ENCODE measurements around the gene DNA2.
"Not testable (repeated sequence)": the region's sequence is repeated elsewhere in the genome, so short reads cannot be mapped to it uniquely, and the experiment has no call there.

The DNA2 gene, protein sequence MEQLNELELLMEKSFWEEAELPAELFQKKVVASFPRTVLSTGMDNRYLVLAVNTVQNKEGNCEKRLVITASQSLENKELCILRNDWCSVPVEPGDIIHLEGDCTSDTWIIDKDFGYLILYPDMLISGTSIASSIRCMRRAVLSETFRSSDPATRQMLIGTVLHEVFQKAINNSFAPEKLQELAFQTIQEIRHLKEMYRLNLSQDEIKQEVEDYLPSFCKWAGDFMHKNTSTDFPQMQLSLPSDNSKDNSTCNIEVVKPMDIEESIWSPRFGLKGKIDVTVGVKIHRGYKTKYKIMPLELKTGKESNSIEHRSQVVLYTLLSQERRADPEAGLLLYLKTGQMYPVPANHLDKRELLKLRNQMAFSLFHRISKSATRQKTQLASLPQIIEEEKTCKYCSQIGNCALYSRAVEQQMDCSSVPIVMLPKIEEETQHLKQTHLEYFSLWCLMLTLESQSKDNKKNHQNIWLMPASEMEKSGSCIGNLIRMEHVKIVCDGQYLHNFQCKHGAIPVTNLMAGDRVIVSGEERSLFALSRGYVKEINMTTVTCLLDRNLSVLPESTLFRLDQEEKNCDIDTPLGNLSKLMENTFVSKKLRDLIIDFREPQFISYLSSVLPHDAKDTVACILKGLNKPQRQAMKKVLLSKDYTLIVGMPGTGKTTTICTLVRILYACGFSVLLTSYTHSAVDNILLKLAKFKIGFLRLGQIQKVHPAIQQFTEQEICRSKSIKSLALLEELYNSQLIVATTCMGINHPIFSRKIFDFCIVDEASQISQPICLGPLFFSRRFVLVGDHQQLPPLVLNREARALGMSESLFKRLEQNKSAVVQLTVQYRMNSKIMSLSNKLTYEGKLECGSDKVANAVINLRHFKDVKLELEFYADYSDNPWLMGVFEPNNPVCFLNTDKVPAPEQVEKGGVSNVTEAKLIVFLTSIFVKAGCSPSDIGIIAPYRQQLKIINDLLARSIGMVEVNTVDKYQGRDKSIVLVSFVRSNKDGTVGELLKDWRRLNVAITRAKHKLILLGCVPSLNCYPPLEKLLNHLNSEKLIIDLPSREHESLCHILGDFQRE

GRCh38 chr10:68471586-68472408, at the start of gene DNA2:
TSS of gene DNA2 (minus strand) at chr10:68471973. CDS start at chr10:68471864, 109 bp downstream.
- peak; percentile 84 for DNase-seq

- not testable (repeated sequence) for DNase-seq
Measured at GRCh38 chr10:68518609-68519008, 46.8 kb upstream of the DNA2 start.

- DNase-seq, result no peak
Measured at GRCh38 chr10:68517188-68517587, 45.4 kb upstream of the DNA2 start.

DNA sequence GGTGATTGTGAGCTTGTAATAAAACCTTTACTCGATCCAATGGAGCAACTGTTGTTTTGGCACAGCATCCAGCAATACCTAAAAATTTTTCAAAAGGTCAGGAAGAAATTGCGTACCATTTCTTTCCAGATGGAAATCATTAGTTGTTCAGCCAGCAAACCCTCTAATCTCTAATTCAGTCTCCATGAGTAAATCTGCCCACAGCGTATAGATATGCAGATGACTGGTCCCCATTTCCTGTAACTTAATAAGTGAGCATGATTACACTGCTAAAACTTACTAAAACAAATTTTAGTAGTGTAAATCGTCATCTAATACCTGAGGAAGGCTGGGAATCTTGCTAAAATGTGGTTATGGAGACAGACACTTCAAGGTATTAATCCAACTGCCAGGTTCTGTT, 45.0 kb upstream of the DNA2 start:
- DNase-seq, result no peak

DNA sequence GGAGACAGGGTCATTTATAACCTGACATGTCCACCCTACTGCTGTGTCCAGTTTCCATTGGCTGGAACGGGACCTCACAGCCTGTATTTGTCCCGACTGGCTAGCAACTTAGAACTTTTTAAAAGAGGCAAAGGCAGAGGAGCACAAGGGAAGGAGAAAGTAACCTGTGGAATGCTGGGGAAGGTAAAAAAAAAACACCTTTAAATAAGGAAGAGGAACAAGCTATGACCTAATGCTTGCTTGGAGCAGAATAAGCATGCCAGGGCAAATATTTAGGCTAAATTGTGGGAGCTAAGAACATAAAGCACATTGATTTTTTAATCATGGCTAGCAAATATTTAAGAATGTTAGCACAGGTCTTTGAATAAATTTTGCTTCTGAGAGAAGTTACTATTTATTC, 44.4 kb upstream of the DNA2 start:
- not testable (repeated sequence) for DNase-seq

DNA sequence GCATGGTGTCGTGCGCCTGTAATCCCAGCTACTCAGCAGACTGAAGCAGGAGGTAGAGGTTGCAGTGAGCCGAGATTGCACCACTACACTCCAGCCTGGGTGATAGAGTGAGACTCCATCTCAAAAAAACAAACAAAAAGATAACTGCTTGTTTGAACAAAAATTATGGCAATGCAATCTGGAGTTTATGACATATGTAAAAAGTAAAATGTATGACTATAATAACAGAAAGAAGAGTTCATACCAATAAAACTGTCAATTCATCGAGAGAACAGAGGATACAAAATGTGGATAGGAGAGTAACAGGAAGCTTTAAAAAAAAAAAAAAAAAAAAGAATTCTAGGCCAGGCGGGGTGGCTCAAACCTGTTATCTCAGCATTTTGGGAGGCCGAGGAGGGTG, 36.3 kb upstream of the DNA2 start:
- DNase-seq, result no peak

DNA sequence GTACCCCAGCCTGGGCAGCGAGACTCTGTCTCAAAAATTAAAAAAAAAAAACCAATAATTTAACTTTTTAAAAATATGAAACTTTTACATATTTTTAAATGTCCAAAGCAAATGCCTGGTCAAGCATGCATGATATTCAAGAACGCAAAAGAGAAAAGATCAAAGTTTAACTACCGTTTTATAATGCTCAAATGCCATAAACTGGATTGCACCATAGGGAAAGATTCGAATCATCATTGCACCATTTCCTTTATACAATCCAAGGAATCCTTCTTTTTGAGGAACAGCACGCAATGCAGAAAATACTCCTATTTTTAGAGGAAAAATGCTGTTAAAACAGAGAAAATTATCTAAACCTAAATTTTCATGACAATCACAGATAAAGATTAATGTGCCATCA, 34.6 kb upstream of the DNA2 start:
- no peak for DNase-seq

GRCh38 chr10:68502846-68503245, 31.1 kb upstream of the DNA2 start:
- DNase-seq, result no peak

- no peak for DNase-seq
Measured at GRCh38 chr10:68501691-68502090, 29.9 kb upstream of the DNA2 start.

DNA sequence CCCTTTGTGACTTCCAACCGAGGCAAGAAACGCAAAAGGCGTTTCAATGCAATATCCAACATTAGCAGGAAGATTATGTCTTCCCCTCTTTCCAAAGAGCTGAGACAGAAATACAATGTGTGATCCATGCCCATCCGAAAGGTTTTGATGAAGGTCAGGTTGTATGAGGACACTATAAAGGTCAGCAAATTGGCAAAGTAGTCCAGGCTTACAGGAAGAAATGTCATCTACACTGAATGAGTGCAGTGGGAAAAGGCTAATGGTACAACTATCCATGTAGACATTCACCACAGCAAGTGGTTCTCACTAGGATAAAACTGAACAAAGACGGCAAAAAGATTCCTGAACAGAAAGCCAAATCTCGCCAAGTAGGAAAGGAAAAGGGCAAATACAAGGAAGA, 27.8 kb upstream of the DNA2 start:
- DNase-seq, result no peak

- no peak for DNase-seq
Measured at GRCh38 chr10:68496072-68496471, 24.3 kb upstream of the DNA2 start.

- DNase-seq, result no peak
Measured at GRCh38 chr10:68492118-68492517, 20.3 kb upstream of the DNA2 start.

DNA sequence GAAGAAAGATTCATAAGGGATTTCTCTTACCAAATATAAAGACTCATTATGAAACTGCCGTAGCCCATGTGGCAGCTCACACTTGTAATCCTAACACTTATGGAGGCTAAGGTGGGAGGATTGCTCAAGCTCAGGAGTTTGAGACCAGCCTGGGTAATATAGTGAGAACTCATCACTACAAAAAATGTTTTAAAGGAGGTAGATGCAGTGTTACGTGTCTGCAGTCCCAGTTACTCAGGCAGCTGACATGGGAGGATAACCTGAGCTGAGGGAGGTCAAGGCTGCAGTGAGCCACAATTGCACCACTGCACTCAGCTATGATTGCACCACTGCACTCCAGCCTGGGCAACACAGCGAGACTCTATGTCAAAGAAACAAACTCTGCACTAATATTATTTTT, 18.1 kb upstream of the DNA2 start:
- no peak for DNase-seq

DNA sequence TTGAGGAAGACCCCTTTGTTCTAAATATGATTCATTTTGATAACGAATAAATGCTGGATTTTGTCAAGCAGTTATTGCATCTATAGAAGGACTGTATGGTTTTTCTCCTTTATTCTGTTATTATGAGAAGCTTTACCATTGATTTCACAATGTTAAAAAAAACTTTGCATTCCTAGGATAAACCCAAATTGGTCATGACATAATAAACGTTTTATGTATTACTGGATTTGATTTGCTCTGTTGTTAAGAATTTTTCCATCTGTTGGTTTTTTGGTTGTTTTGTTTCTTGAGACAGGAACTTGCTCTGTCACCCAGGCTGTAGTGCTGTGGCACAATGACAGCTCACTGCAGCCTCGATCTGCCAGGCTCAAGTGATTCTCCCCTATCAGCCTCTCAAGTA, 2.2 kb upstream of the DNA2 start:
- no peak for DNase-seq

DNA sequence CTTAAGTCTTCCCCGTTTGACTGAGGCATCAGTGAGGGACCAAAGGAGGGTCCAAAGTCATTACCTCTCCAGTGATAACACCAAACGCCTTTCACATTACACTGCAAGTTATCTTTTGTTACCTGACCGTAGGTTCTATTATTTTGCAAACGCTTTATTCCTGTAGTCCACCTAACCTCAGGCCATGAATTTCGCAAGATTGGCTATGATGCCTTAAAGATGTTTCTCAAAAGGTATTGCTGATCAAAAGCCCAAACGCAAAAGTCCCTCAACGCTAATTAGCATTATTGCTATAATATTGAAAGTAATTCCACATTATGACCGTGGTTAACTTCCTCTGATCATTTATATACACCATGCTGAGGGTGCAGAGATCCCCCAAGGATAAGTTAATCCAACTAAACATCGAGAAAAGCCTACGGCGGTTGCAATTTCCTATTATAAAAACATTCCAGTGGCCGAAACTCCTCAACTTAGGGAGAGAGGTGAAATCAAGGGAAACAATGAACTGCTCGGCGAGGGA, 649 bp downstream of the DNA2 start:
- peak; percentile 20 for DNase-seq

DNA sequence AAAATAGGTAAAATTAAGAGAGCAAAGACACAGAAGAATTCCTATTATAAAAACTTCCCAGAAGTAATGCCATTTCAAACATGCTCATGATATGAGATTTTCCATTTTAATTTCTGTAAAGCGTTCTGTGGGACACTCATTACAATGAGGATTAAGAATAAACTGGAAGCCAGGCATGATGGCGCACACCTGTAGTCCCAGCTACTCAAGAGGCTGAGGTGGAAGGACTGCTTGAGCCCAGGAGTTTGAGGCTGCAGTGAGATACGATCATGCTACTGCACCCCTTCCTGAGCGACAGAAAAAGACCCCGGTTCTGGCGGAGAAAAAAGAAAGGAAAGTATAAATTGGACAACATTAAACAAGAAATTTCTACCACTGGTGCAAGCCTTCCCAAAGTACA, 1.5 kb downstream of the DNA2 start:
- DNase-seq, result peak; percentile 7

DNA sequence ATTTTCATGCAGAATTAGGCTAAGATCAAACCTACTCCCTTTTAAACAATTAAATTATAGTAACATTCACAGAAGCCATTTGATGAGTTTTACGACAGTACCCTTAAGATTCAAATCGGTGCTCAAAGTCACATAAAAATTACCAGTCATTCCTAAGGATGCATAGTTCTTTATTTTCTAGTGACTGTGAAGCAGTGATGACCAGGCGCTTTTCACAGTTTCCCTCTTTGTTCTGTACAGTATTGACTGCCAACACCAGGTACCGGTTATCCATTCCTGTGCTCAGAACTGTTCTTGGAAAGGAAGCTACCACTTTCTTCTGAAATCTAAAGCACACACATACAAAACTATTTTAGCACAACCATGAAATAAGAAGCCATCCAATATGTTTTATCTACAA, 1.9 kb downstream of the DNA2 start:
- no peak for DNase-seq

DNA sequence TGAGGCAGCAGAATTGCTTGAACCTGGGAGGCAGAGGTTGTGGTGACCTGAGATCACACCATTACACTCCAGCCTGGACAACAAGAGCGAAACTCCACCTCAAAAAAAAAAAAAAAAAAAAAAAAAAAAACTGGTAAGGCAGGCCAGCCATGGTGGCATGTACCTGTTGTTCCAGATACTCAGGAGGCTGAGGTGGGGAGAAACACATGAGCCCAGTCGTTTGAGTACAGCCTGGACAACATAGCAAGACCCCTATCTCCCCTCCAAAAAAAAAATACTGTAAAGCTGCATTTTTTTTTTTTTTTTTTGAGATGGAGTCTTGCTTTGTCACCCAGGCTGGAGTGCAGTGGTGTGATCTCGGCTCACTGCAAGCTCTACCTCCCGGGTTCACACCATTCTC, 7.0 kb downstream of the DNA2 start:
- not testable (repeated sequence) for DNase-seq

GRCh38 chr10:68463365-68464093, 8.2 kb downstream of the DNA2 start:
- DNase-seq, result no peak

GRCh38 chr10:68462536-68462935, 9.2 kb downstream of the DNA2 start:
- DNase-seq, result peak; percentile 73

GRCh38 chr10:68461032-68461431, 10.7 kb downstream of the DNA2 start:
- no peak for DNase-seq

GRCh38 chr10:68449698-68450097, 22.1 kb downstream of the DNA2 start:
- DNase-seq, result peak; percentile 18

Data from NCI-H82 (cell line).